Kidney (tissue), 14 donors: ENCODE data around the gene ZFPM1. TPM values are rescaled to one million over a fixed set of nuclear protein-coding genes. Genes with fewer than 3 reads are reported as not detected.

Experiments
- DNase-seq, 5 donors: peaks; one replicate each; pipeline ENCODE4 v3.0.0-alpha.2; 2013 to 2020
- FAIRE-seq: peaks from 2 replicates; lab custom pipeline; 2012; peaks lifted over from hg19 to GRCh38; lab: Jason Lieb, UNC
- H3K27ac ChIP-seq, 2 donors: one replicate each; pipeline ENCODE4 v1.7.0; 2013; ENCODE audit warnings: low read depth in 2 of 2, low read length in 2 of 2, inconsistent platforms in 1 of 2
- H3K27me3 ChIP-seq: one replicate; pipeline ENCODE4 v1.7.1; 2013; ENCODE audit warnings: low read length, inconsistent platforms; ENCODE audit not compliant: control insufficient read depth, insufficient read depth
- H3K36me3 ChIP-seq, 3 donors: one replicate each; pipeline versions ENCODE4 v1.7.0 to v1.7.1; 2013; ENCODE audit warnings: low read length in 3 of 3, control low read depth in 1 of 3, inconsistent platforms in 1 of 3; ENCODE audit not compliant: insufficient read depth in 3 of 3, control insufficient read depth in 2 of 3
- H3K4me1 ChIP-seq, 3 donors: one replicate each; pipeline versions ENCODE4 v1.7.0 to v1.7.1; 2013; ENCODE audit warnings: low read length in 3 of 3, inconsistent platforms in 1 of 3, low read depth in 1 of 3; ENCODE audit not compliant: control insufficient read depth in 2 of 3, insufficient read depth in 2 of 3
- H3K4me3 ChIP-seq, 3 donors: one replicate each; pipeline versions ENCODE4 v1.7.0 to v1.8.1; 2013; ENCODE audit warnings: low read length in 3 of 3, control low read depth in 1 of 3, inconsistent platforms in 1 of 3
- H3K9ac ChIP-seq, 3 donors: one replicate each; pipeline versions ENCODE4 v1.7.0 to v1.7.1; 2013; ENCODE audit warnings: low read length in 3 of 3, control low read depth in 1 of 3, inconsistent platforms in 1 of 3
- H3K9me3 ChIP-seq, 3 donors: one replicate each; pipeline versions ENCODE4 v1.7.0 to v1.7.1; 2013; ENCODE audit warnings: low read length in 3 of 3, control low read depth in 1 of 3, inconsistent platforms in 1 of 3; ENCODE audit not compliant: control insufficient read depth in 2 of 3, insufficient read depth in 1 of 3
- intact Hi-C: fragments of 100-400 bp; cut with DNase I; formaldehyde crosslinking; loops from one replicate; pipeline ENCODE4 v1.11.1; 2022
- polyA plus RNA-seq: library from polyadenylated mRNA; stranded (reverse); fragments of 350-450 nt; fragmentation: Illumina TruSeq; extraction: RNeasy Lipid Tissue Mini Kit (QIAGEN cat#74804); gene quantifications from one replicate; pipeline ENCODE4 v1.2.3, GENCODE V29; 2014; ENCODE audit warnings: low read depth, low replicate concordance; ENCODE audit not compliant: insufficient read depth
- total RNA-seq: library from RNA; stranded (reverse); fragmentation: NEBNext Ultra II Directional; extraction: Animal tissue kit (Norgen Biotek cat#: 25700); gene quantifications from one replicate; pipeline ENCODE4 v1.2.1, GENCODE V29; 2021
- TF ChIP-seq, protein P1 (sequence below): IDR thresholded peaks from 3 replicates; pipeline ENCODE4 v1.5.1; 2012; ENCODE audit warnings: mild to moderate bottlenecking, moderate library complexity, borderline replicate concordance; ENCODE audit not compliant: insufficient read depth; ENCODE audit errors: extremely low read depth
- donor health status: control.
- donor health status: control.
- donor health status: control.
- donor health status: control.
- donor health status: control.
- donor health status: DM: yes; HTN: yes; CAD: no.
- donor health status: Normal renal cell carcinoma (clear cell type).

ZFPM1 gene
- total and polyA plus RNA-seq, 2 donors from 2014 or later = 1.9 to 9.2 TPM

DNA sequence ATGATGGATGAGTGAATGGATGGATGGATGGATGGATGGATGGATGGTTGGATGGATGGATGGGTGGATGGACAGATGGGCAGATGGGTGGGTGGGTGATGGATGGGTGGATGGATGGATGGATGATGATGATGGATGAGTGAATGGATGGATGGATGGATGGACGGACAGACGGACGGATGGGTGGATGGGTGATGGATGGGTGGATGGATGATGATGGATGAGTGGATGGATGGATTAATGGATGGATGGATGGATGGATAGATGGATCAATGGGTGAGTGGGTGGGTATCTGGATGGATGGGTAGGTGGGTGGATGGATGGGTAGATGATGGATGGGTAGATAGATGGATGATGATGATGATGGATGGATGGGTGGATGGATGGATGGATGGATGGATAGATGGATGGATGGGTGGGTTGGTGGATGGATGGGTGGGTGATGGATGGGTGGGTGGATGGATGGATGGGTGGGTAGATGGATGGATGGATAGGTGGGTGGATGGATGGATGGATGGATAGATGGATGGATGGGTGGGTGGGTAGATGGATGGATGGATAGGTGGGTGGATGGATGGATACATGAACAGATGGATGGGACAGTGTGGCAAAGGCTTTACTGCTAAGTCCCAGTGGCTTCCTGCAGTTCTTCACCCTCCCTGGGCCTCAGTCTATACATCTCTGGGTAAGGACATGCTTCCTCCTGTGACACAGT, 30.2 kb upstream of the ZFPM1 start:
- H3K27me3 ChIP-seq = no peaks in the 10 kb centered on the region
- H3K27ac ChIP-seq = no peak overlapping the region
- no peak for FAIRE-seq
- no peak for DNase-seq
- no peaks in the 10 kb centered on the region for H3K9me3 ChIP-seq
- no peaks in the 10 kb centered on the region for H3K36me3 ChIP-seq
- H3K9ac ChIP-seq = no peak overlapping the region
- intact Hi-C loops = no loop called here
- TF ChIP-seq, protein P1, sequence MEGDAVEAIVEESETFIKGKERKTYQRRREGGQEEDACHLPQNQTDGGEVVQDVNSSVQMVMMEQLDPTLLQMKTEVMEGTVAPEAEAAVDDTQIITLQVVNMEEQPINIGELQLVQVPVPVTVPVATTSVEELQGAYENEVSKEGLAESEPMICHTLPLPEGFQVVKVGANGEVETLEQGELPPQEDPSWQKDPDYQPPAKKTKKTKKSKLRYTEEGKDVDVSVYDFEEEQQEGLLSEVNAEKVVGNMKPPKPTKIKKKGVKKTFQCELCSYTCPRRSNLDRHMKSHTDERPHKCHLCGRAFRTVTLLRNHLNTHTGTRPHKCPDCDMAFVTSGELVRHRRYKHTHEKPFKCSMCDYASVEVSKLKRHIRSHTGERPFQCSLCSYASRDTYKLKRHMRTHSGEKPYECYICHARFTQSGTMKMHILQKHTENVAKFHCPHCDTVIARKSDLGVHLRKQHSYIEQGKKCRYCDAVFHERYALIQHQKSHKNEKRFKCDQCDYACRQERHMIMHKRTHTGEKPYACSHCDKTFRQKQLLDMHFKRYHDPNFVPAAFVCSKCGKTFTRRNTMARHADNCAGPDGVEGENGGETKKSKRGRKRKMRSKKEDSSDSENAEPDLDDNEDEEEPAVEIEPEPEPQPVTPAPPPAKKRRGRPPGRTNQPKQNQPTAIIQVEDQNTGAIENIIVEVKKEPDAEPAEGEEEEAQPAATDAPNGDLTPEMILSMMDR = no peak
- H3K4me3 ChIP-seq = peak overlapping the region in 1 of 3 donors; percentile 6
- H3K4me1 ChIP-seq = no peaks in the 10 kb centered on the region

DNA sequence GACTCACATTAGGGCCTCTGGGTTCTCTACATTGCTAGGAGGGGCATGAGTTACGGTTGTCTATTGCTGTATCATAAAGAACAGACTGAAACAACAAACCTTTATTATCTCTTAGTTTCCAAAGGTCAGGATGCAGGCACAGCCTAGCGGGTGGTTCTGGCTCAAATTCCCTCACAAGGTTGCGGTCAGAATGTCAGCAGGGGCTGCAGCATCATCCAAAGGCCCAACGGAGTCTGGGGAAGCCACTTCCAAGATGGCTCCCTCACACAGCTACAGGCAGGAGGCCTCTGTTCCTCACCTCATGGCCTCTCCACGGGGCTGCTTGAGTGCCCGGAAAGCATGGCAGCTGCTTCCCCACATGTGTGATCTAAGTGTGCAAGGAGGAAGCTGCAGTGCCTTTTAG, 29.6 kb upstream of the ZFPM1 start:
- no peak overlapping the region for H3K4me3 ChIP-seq
- DNase-seq (no peak), FAIRE-seq (no peak)
- no peaks in the 10 kb centered on the region for H3K4me1 ChIP-seq
- H3K36me3 ChIP-seq = no peaks in the 10 kb centered on the region
- no peak overlapping the region for H3K9ac ChIP-seq
- H3K9me3 ChIP-seq = no peaks in the 10 kb centered on the region
- H3K27ac ChIP-seq = no peak overlapping the region
- H3K27me3 ChIP-seq = no peaks in the 10 kb centered on the region
- TF ChIP-seq, protein P1 = no peak
- intact Hi-C loops = no loop called here

DNA sequence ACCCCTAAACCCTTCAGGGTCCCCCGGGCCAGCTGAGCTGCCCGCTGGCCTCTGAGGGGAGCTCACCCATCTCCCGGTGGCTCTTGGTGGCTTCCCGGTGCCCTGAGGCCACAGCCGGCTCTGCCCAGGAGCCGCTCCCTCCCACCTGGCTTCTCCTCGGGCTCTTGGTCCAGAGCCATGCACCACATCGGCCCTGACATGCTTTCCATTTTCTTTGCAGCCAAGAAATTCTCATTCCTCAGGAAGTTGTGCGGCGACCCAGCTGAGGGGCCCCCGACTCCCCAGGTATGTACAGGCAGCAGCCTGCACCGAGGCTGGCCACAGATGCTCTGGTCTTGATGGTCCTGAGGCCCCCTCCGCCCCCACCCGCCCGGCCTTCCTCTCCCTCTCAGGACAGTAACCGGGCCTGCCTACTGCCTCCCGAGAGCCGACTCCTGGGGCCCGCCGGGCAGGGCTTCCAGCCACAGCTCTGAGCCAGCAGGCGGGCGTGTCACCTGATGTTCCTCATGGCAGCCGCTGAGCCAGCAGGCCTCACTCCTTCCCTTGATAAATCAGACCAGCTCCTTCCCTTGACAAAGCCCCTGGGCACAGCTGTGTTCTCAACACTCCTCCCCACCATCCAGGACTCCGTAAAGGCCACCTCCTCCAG, 28.4 kb upstream of the ZFPM1 start:
- Histone ChIP-seq H3K4me1 (no peaks in the 10 kb centered on the region), H3K36me3 (no peaks in the 10 kb centered on the region), H3K4me3 (no peak overlapping the region), H3K9ac (no peak overlapping the region), H3K9me3 (no peaks in the 10 kb centered on the region), H3K27ac (no peak overlapping the region), H3K27me3 (no peaks in the 10 kb centered on the region)
- intact Hi-C loops = no loop called here
- DNase-seq (no peak), FAIRE-seq (no peak)
- TF ChIP-seq, protein P1 = no peak
